CD14-positive monocyte (primary cell): Measurements from ENCODE around the gene TMOD1. TPM values are rescaled to one million over a fixed set of nuclear protein-coding genes. Genes with fewer than 3 reads are reported as not detected.
"Not testable (repeated sequence)": the region's sequence is repeated elsewhere in the genome, so short reads cannot be mapped to it uniquely, and the experiment has no call there.

Experiments used
- DNase-seq, 3 donors: peaks; one replicate each; pipeline ENCODE4 v3.0.0-alpha.2; 2011 to 2022
- H2AFZ ChIP-seq: 2 replicates; pipeline ENCODE4 v1.6.0; 2012; ENCODE audit warnings: mild to moderate bottlenecking, low read depth, low read length, inconsistent platforms; ENCODE audit not compliant: insufficient read depth, poor library complexity, severe bottlenecking
- H3K27ac ChIP-seq, 2 donors: 1 replicate in 1 of 2; 2 replicates in 1 of 2; pipeline ENCODE4 v1.5.1; 2012 to 2013; ENCODE audit warnings: low read length in 2 of 2, control low read depth in 1 of 2, inconsistent platforms in 1 of 2, low read depth in 1 of 2, mild to moderate bottlenecking in 1 of 2
- H3K27me3 ChIP-seq, 2 donors: one replicate each; pipeline versions ENCODE4 v1.6.0 to v1.6.1; 2011 to 2013; ENCODE audit warnings: low read length in 2 of 2; ENCODE audit not compliant: control insufficient read depth in 2 of 2, insufficient read depth in 2 of 2
- H3K36me3 ChIP-seq, 2 donors: replicated peaks in 1 of 2; 1 replicate in 1 of 2; 2 replicates in 1 of 2; pipeline versions ENCODE4 v1.5.1 to v1.6.1; 2012 to 2013; ENCODE audit warnings: low read length in 2 of 2, control low read depth in 1 of 2, inconsistent platforms in 1 of 2, mild to moderate bottlenecking in 1 of 2; ENCODE audit not compliant: insufficient read depth in 2 of 2, control insufficient read depth in 1 of 2
- H3K4me1 ChIP-seq, 2 donors: 1 replicate in 1 of 2; 2 replicates in 1 of 2; pipeline versions ENCODE4 v1.5.1 to v1.6.1; 2012 to 2013; ENCODE audit warnings: low read length in 2 of 2, control low read depth in 1 of 2, inconsistent platforms in 1 of 2, mild to moderate bottlenecking in 1 of 2, moderate library complexity in 1 of 2; ENCODE audit not compliant: insufficient read depth in 2 of 2, control insufficient read depth in 1 of 2
- H3K4me2 ChIP-seq: replicated peaks from 2 replicates; pipeline ENCODE3; 2012; ENCODE audit warnings: low read length, moderate library complexity, mild to moderate bottlenecking; ENCODE audit not compliant: poor library complexity, severe bottlenecking; ENCODE audit errors: extremely low read depth
- H3K4me3 ChIP-seq, 3 experiments: fragments of 200-600 bp in 1 of 3; sonication (generic) in 1 of 3; replicated peaks in 1 of 3; 1 replicate in 2 of 3; 2 replicates in 1 of 3; pipeline ENCODE4 v1.5.1; 2011 to 2013; ENCODE audit warnings: low read length in 3 of 3, mild to moderate bottlenecking in 3 of 3, control low read depth in 2 of 3, low read depth in 2 of 3, inconsistent platforms in 1 of 3, moderate library complexity in 1 of 3
- H3K79me2 ChIP-seq: 2 replicates; pipeline ENCODE4 v1.6.0; 2012; ENCODE audit warnings: mild to moderate bottlenecking, control low read depth, inconsistent platforms, low read length, moderate library complexity; ENCODE audit not compliant: insufficient read depth
- H3K9ac ChIP-seq: 2 replicates; pipeline ENCODE4 v1.6.0; 2017; ENCODE audit warnings: low read length, mild to moderate bottlenecking; ENCODE audit not compliant: insufficient read depth, poor library complexity, severe bottlenecking
- H3K9me3 ChIP-seq, 2 donors: replicated peaks in 1 of 2; 1 replicate in 1 of 2; 2 replicates in 1 of 2; pipeline versions ENCODE4 v1.5.1 to v1.6.1; 2012 to 2013; ENCODE audit warnings: low read length in 2 of 2, control low read depth in 1 of 2; ENCODE audit not compliant: control insufficient read depth in 1 of 2, insufficient read depth in 1 of 2
- H4K20me1 ChIP-seq: 2 replicates; pipeline ENCODE4 v1.6.0; 2012; ENCODE audit warnings: mild to moderate bottlenecking, low read length, control low read depth, moderate library complexity; ENCODE audit not compliant: insufficient read depth
- H3K27ac Mint-ChIP-seq, 7 donors: one replicate each; pipeline ENCODE4 v1.8.0; 2020; ENCODE audit warnings: mild to moderate bottlenecking in 7 of 7, mixed read lengths in 7 of 7, moderate library complexity in 6 of 7, inconsistent platforms in 2 of 7
- H3K27me3 Mint-ChIP-seq, 3 donors: one replicate each; pipeline ENCODE4 v1.8.0; 2021 to 2022; ENCODE audit warnings: low read depth in 3 of 3, mild to moderate bottlenecking in 3 of 3, mixed read lengths in 3 of 3, moderate library complexity in 3 of 3, inconsistent platforms in 1 of 3
- H3K36me3 Mint-ChIP-seq, 2 donors: one replicate each; pipeline ENCODE4 v1.8.0; 2020; ENCODE audit warnings: mixed read lengths in 2 of 2, inconsistent platforms in 1 of 2, mild to moderate bottlenecking in 1 of 2
- H3K4me1 Mint-ChIP-seq: one replicate; pipeline ENCODE4 v1.8.0; 2020; ENCODE audit warnings: mild to moderate bottlenecking, mixed read lengths
- H3K4me3 Mint-ChIP-seq, 2 donors: one replicate each; pipeline ENCODE4 v1.8.0; 2020; ENCODE audit warnings: mild to moderate bottlenecking in 2 of 2, mixed read lengths in 2 of 2, moderate library complexity in 1 of 2
- H3K9me3 Mint-ChIP-seq, 7 donors: one replicate each; pipeline ENCODE4 v1.8.0; 2020 to 2022; ENCODE audit warnings: mixed read lengths in 7 of 7, mild to moderate bottlenecking in 6 of 7, moderate library complexity in 6 of 7, inconsistent platforms in 2 of 7
- WGBS: methylation state at CpG from one replicate; pipeline ENCODE4 v1.1.5; 2013; ENCODE audit warnings: missing lambda C conversion rate; ENCODE audit not compliant: insufficient coverage; 5-methylcytosine and 5-hydroxymethylcytosine counted together
- intact Hi-C, 2 donors: fragments of 100-400 bp; cut with micrococcal nuclease; formaldehyde crosslinking; loops; one replicate each; pipeline versions ENCODE4 v1.15.0 to v1.15.1; 2023
- polyA plus RNA-seq, 3 donors: library from polyadenylated mRNA; depleted of rRNA in 1 of 3; unstranded in 2 of 3; stranded (reverse) in 1 of 3; fragments of 300-500 nt in 2 of 3; fragments of >200 nt in 1 of 3; fragmentation: Illumina TruSeq in 2 of 3; gene quantifications; 1 replicate in 2 of 3; 2 replicates in 1 of 3; pipeline ENCODE4 v1.2.3, GENCODE V29; 2012 to 2021
- TF ChIP-seq, protein P1 (sequence below): fragments of 200-600 bp; IDR thresholded peaks from one replicate; pipeline ENCODE4 v1.8.0; 2022; ENCODE audit warnings: antibody characterized with exemption, mild to moderate bottlenecking

TMOD1 gene
- polyA plus RNA-seq, 3 donors, result 0.09 to 0.81 (median 0.59) TPM

DNA sequence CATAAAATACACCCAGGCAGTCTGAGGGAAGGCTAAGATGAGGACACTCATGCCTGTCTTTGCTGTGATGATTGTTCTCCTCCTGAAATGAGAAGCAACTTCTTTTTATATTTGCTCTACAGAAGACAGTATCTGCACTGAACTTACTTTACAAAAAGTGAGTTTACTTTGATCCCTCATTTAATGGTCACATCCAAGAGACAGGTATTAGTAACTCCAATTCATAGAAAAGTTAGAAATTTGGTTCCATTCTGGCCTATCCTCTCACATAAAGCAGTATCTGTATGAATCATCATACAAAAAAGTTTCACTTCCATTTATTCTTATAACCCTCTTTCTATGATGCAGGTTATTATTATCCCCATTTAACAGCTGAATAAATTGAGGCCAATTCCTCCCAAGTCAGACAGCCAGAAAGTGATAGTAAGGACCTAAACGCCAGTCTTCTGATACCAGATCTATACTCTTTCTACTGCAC lies 116.5 kb downstream of the TMOD1 start:
- H3K36me3 ChIP-seq, result peaks cover 13 to 60% of the 10 kb centered on the region in 2 donors

DNA sequence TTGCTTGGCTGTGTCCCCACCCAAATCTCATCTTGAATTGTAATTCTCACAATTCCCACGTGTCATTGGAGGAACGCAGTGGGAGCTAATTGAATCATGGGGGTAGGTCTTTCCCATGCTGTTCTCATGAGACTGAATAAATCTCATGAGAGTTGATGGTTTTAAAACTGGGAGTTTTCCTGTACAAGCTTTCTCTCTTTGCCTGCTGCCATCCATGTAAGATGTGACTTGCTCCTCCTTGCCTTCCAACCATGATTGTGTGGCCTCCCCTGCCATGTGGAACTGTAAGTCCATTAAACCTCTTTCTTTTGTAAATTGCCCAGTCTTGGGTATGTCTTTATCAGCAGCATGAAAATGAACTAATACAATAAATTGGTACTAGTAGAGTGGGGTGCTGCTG lies 118.6 kb downstream of the TMOD1 start:
- peaks cover 17 to 66% of the 10 kb centered on the region in 2 donors for H3K36me3 ChIP-seq
- H3K4me2 ChIP-seq, DNase-seq, H3K4me3 Mint-ChIP-seq, H3K9me3 ChIP-seq, H3K9me3 Mint-ChIP-seq, H3K27me3 Mint-ChIP-seq, H3K4me1 ChIP-seq, H3K4me3 ChIP-seq, H3K9ac ChIP-seq, H2AFZ ChIP-seq, H3K27ac ChIP-seq, intact Hi-C loops, H3K79me2 ChIP-seq, H3K4me1 Mint-ChIP-seq, H3K27me3 ChIP-seq, H4K20me1 ChIP-seq: not testable (repeated sequence)
- 100% methylated on average over 1 of the region's 2 CpGs for WGBS
- H3K27ac Mint-ChIP-seq, result peak overlapping the region in 1 of 7 donors; percentile 30
- H3K36me3 Mint-ChIP-seq, result peaks cover 59 to 60% of the 10 kb centered on the region in 2 donors

More for the DNA sequence above, 116.5 kb downstream of the TMOD1 start:
- no peaks in the 10 kb centered on the region for H3K27me3 Mint-ChIP-seq
- H3K9me3 ChIP-seq, result no peaks in the 10 kb centered on the region
- no peak overlapping the region for H3K4me2 ChIP-seq
- H3K9me3 Mint-ChIP-seq, result peaks cover 0 to 5% (median 2%) of the 10 kb centered on the region in 7 donors
- DNase-seq, result no peak
- intact Hi-C loops, result loop anchor here (5.0 to 10.0 kb wide), 4 partner anchors 151 to 763 kb away; partner anchors contain the start of gene ZNF782 (in 1 of the 2)
- H3K4me3 ChIP-seq, result no peak overlapping the region
- TF ChIP-seq, protein P1, sequence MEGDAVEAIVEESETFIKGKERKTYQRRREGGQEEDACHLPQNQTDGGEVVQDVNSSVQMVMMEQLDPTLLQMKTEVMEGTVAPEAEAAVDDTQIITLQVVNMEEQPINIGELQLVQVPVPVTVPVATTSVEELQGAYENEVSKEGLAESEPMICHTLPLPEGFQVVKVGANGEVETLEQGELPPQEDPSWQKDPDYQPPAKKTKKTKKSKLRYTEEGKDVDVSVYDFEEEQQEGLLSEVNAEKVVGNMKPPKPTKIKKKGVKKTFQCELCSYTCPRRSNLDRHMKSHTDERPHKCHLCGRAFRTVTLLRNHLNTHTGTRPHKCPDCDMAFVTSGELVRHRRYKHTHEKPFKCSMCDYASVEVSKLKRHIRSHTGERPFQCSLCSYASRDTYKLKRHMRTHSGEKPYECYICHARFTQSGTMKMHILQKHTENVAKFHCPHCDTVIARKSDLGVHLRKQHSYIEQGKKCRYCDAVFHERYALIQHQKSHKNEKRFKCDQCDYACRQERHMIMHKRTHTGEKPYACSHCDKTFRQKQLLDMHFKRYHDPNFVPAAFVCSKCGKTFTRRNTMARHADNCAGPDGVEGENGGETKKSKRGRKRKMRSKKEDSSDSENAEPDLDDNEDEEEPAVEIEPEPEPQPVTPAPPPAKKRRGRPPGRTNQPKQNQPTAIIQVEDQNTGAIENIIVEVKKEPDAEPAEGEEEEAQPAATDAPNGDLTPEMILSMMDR, result no peak
- H3K79me2 ChIP-seq, result no peaks in the 10 kb centered on the region
- 100% methylated on average over 1 of the region's 1 CpG for WGBS
- no peak overlapping the region for H3K9ac ChIP-seq
- peaks cover 42 to 46% of the 10 kb centered on the region in 2 donors for H3K36me3 Mint-ChIP-seq
- H3K27ac Mint-ChIP-seq, result peak overlapping the region in 2 of 7 donors; percentile 49 to 61
- H3K4me1 ChIP-seq, result no peaks in the 10 kb centered on the region
- H3K4me3 Mint-ChIP-seq, result no peak overlapping the region
- no peaks in the 10 kb centered on the region for H4K20me1 ChIP-seq
- H3K27ac ChIP-seq, result no peak overlapping the region
- H2AFZ ChIP-seq, result no peak overlapping the region
- peaks cover 3% of the 10 kb centered on the region for H3K4me1 Mint-ChIP-seq
- H3K27me3 ChIP-seq, result no peaks in the 10 kb centered on the region

DNA sequence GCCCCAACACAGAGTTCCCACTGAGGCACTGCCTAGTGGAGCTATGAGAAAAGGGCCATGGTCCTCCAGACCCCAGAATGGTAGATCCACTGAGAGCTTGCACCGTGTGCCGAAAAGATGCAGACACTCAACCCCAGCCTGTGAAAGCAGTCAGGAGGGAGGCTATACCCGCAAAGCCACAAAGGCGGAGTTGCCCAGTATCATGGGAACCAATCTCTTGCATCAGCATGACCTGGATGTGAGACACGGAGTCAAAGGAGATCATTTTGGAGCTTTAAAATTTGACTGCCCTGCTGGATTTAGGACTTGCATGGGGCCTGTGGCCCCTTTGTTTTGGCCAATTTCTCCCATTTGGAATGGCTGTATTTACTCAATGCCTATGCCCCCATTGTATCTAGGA lies 121.0 kb downstream of the TMOD1 start:
- H3K27me3 Mint-ChIP-seq, H3K9me3 Mint-ChIP-seq, H3K79me2 ChIP-seq, H3K9me3 ChIP-seq, H3K9ac ChIP-seq, H3K4me2 ChIP-seq, DNase-seq, H3K27me3 ChIP-seq, H3K27ac ChIP-seq, H3K4me3 ChIP-seq, H3K4me1 ChIP-seq, intact Hi-C loops, H3K4me1 Mint-ChIP-seq, H4K20me1 ChIP-seq, H2AFZ ChIP-seq, H3K4me3 Mint-ChIP-seq: not testable (repeated sequence)
- H3K36me3 Mint-ChIP-seq, result peaks cover 51 to 55% of the 10 kb centered on the region in 2 donors
- WGBS, result 100% methylated on average over 5 of the region's 5 CpGs
- H3K27ac Mint-ChIP-seq, result peak overlapping the region in 1 of 7 donors; percentile 37
- peaks cover 20 to 69% of the 10 kb centered on the region in 2 donors for H3K36me3 ChIP-seq
